Coronary artery (tissue), 2 donors: ENCODE data around the gene PON3.
A peak's percentile ranks its signal among the peaks of the same experiment; 100 is the strongest.

Source experiments
- DNase-seq: peaks from one replicate; pipeline ENCODE4 v3.0.0-alpha.2; 2017; ENCODE audit warnings: low spot score
- H3K27ac ChIP-seq, 2 donors: fragments of 200-600 bp; sonication (generic); one replicate each; pipeline ENCODE4 v1.5.1; 2016 to 2019
- H3K4me3 ChIP-seq: fragments of 200-600 bp; sonication (generic); 2 replicates; pipeline ENCODE4 v1.5.1; 2016; ENCODE audit warnings: mild to moderate bottlenecking, moderate library complexity
- TF ChIP-seq, protein P1 (sequence below): fragments of 200-600 bp; sonication (generic); IDR thresholded peaks from one replicate; pipeline ENCODE4 v1.5.1; 2019; ENCODE audit warnings: antibody characterized with exemption

The PON3 gene

DNA sequence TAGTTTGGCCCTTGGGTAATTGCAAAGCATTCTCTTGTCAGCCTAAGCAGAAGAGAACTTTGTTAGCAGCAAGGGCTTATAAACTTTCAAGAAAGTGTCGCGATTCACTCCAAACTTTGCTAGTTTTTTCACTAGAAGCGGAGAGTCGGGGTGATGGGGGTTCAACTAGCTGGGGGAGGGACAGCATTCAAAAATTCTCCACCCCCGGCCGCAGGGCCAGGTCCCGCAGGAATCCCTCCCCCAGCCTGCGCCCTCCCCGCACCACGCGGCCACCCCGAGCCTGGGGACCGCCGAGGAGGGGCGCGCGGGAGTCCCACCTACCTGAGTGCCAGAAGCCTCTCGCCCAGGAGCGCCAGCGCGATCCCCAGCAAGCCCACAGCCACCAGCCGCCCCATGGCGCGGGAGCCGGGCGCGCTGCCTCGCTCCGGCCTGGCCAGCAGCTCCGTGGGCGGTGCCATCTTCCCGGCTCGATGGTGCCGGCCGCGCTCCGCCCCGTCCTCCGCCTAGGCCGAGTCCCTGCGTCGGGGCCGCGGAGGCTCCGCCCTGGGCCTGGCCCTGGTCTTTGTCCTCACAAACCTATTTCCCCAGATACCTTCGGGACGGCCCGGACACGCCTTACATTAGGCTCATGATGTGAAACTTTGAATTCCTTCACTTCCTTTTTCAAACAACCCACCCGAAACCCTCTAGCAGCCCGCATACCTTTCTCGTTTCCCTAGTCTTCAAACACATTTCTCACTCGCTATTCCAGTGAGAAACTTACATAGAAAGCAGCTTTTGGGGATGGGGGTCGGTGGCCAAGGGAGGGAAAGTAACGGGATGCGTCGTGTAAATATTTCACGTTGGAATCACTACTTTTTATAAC, 38.6 kb upstream of the PON3 start, which contains the start of gene PON2:
PON2 (minus strand) TSS at position 472 of the 865 bp plus-strand sequence; CDS start at position 395, 77 bp downstream.
- TF ChIP-seq, protein P1, sequence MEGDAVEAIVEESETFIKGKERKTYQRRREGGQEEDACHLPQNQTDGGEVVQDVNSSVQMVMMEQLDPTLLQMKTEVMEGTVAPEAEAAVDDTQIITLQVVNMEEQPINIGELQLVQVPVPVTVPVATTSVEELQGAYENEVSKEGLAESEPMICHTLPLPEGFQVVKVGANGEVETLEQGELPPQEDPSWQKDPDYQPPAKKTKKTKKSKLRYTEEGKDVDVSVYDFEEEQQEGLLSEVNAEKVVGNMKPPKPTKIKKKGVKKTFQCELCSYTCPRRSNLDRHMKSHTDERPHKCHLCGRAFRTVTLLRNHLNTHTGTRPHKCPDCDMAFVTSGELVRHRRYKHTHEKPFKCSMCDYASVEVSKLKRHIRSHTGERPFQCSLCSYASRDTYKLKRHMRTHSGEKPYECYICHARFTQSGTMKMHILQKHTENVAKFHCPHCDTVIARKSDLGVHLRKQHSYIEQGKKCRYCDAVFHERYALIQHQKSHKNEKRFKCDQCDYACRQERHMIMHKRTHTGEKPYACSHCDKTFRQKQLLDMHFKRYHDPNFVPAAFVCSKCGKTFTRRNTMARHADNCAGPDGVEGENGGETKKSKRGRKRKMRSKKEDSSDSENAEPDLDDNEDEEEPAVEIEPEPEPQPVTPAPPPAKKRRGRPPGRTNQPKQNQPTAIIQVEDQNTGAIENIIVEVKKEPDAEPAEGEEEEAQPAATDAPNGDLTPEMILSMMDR, result no peak
- peak; percentile 84 for DNase-seq
- Histone ChIP-seq H3K4me3 (peak within 1 kb of the TSS; percentile 93), H3K27ac (peak within 1 kb of the TSS; percentile 89 to 95)

GRCh38 chr7:95433952-95434556, 37.9 kb upstream of the PON3 start:
- peak overlapping the region; percentile 89 to 95 for H3K27ac ChIP-seq
- no peak for DNase-seq
- H3K4me3 ChIP-seq, result peak overlapping the region; percentile 93
- TF ChIP-seq, protein P1, result no peak

DNA sequence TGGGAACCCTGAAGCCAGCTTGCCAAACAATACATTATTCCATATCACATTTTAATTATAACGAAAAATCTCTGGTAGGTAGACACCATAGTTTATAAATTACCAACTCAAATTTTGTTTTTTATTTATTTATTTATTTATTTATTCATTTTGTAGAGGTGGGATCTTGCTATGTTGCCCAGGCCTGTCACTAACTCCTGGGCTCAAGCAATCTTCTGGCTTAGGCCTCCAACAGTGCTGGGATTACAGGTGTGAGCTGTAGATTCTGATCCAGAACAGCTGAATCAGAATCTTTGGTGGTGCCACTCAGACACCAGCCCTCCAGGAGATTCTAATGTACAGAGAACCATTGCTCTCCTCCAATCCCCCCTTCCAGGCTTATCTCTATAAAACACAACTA, 37.0 kb upstream of the PON3 start:
- Histone ChIP-seq H3K4me3 (no peak overlapping the region), H3K27ac (no peak overlapping the region)
- no peak for DNase-seq
- TF ChIP-seq, protein P1, result no peak

GRCh38 chr7:95432606-95433005, 36.4 kb upstream of the PON3 start:
- no peak for DNase-seq

GRCh38 chr7:95430864-95431263, 34.7 kb upstream of the PON3 start:
- TF ChIP-seq, protein P1, result no peak
- DNase-seq, result no peak
- H3K4me3 ChIP-seq, result no peak overlapping the region
- no peak overlapping the region for H3K27ac ChIP-seq

More at GRCh38 chr7:95432606-95433005, 36.4 kb upstream of the PON3 start:
- TF ChIP-seq, protein P1, result no peak
- no peak overlapping the region for H3K4me3 ChIP-seq
- no peak overlapping the region for H3K27ac ChIP-seq

DNA sequence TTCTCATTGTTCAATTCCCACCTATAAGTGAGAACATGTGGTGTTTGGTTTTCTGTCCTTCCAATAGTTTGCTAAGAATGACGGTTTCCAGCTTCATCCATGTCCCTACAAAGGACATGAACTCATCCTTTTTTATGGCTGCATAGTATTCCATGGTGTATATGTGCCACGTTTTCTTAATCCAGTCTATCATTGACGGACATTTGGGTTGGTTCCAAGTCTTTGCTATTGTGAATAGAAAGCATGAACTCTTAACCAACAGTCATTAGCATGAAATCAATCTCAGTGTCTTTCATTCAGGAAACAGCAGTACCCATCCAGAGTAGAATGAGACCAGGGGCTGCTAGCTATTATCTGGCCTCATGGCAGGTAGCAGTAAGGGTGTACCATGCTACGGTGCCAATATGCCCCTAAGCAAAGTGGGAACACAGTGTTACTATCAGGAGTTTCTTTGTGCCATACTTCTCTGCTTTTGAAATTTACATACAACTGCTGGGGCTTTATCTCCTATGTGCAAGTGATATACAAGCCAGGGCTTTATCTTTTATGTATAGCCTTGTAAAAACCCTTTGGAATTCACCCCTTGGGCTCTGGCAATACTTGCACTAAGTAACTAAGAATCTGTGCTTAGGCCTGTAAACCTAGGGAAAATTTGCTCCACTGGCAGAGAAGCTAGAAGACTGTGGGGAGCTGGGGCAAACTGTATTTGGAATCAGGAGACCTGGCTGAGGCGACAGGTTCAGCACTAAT, 33.2 kb upstream of the PON3 start:
- DNase-seq, result no peak
- H3K4me3 ChIP-seq, result no peak overlapping the region
- H3K27ac ChIP-seq, result no peak overlapping the region
- TF ChIP-seq, protein P1, result no peak
